Measurements from ENCODE around the gene AFF3. TPM values are rescaled to one million over a fixed set of nuclear protein-coding genes. Genes with fewer than 3 reads are reported as not detected.

The AFF3 gene
- total RNA-seq, 1 donor from 2014 or later = 12.2 TPM

DNA sequence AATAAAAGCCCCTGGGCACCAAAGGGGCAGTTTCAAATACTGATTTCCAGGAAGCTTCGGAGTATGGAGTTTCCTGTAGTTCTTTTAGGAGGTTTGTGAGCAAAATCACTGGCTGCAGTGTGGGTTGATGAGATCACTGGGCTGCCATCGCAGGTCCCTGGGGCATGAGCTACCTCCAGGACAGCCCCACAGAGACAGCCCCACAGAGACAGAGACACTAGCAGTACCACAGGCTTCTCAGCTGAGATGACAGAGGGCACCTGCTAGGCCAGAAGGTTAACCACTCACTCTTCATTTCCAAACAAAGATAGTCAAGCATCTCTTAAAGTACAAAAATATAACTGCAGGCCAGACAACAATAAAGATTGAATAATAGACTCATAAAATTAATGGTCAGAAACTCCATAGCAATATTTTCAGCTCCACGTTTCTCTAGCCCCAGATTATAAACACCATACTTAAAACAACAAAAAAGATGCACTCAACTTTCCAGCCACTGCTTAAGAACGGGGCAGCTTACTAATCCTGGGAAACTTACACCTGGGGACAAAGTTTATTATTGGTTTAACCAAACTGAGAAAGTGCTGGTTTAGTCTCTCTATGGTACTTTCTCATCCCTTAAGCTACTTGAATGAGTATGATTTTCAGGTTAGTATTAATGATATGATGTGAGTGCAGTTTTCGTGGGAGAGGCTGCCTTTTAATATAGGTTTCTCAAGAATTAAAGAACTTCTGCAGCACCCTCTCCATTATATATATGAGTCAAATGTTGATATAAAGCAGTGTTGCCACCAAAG is 11.6 kb downstream of the AFF3 start:
- TF ChIP-seq CTCF (IDR thresholded peaks at IDR 0.05; ENCODE audit: unreplicated experiment) = no peak
- no peaks in the 10 kb centered on the region for H3K36me3 Mint-ChIP-seq (ENCODE audit: low read depth, unreplicated experiment)
- H3K27ac Mint-ChIP-seq (ENCODE audit: unreplicated experiment) = no peak overlapping the region
- H3K4me1 Mint-ChIP-seq (ENCODE audit: unreplicated experiment) = no peaks in the 10 kb centered on the region
- peaks cover 3% of the 10 kb centered on the region for H3K27me3 Mint-ChIP-seq (ENCODE audit: unreplicated experiment)
- DNase-seq (ENCODE audit: low spot score) = no peak
- no peak overlapping the region for H3K4me3 Mint-ChIP-seq (ENCODE audit: unreplicated experiment)
- H3K9me3 Mint-ChIP-seq (ENCODE audit: unreplicated experiment) = no peaks in the 10 kb centered on the region

DNA sequence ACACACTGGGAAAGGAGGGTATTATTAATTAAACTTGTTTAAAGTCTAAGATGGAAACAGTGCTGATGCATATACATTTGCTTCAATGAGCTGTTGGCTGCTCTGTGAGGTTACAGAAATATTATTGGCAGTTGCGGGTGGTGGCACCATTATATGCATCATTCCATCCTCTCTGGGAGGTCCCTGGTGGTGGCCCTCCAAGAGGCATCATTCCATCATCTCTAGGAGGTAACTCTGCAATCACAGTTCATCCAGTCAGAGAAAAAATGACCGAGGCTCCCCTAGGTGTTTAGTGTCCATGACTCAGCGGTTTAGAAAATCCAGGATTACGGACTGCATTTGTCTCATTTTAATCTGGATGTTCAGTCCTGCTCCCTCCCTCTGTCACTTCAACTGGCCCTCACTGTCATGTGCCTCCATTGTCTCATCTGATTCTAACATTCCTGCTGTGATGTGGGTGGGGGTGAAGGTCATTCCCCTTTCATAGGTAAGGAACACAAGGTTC is 15.4 kb downstream of the AFF3 start:
- DNase-seq (ENCODE audit: low spot score) = no peak
- Mint-ChIP-seq H3K4me3 (ENCODE audit: unreplicated experiment) (no peak overlapping the region), H3K36me3 (ENCODE audit: low read depth, unreplicated experiment) (no peaks in the 10 kb centered on the region), H3K4me1 (ENCODE audit: unreplicated experiment) (no peaks in the 10 kb centered on the region), H3K9me3 (ENCODE audit: unreplicated experiment) (no peaks in the 10 kb centered on the region), H3K27ac (ENCODE audit: unreplicated experiment) (no peak overlapping the region), H3K27me3 (ENCODE audit: unreplicated experiment) (peaks cover 5% of the 10 kb centered on the region)
- TF ChIP-seq CTCF (IDR thresholded peaks at IDR 0.05; ENCODE audit: unreplicated experiment) = no peak

- DNase-seq (ENCODE audit: low spot score) = no peak
Measured at GRCh38 chr2:100126201-100126600, 16.2 kb downstream of the AFF3 start.

DNA sequence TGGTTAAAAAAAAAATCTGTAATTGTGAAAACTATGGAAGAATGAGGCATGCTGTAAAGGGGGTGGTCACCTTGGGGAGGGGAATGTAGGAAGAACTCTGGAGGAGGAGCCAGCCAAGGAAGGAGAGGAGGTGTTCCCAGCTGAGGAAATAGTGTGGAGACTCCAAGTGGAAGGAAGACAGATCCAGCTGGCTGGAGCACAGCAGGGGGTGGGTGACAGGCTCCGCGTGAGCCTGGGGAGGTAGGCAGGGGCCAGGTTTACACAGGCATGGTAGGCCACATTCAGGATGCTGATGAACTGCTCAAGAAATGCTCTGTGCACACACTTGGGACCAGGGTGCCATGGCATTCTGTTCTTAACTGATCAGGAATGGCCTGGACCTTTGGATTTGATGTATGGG is 16.8 kb downstream of the AFF3 start:
- H3K36me3 Mint-ChIP-seq (ENCODE audit: low read depth, unreplicated experiment) = no peaks in the 10 kb centered on the region
- H3K9me3 Mint-ChIP-seq (ENCODE audit: unreplicated experiment) = no peaks in the 10 kb centered on the region
- no peak overlapping the region for H3K27ac Mint-ChIP-seq (ENCODE audit: unreplicated experiment)
- peaks cover 5% of the 10 kb centered on the region for H3K27me3 Mint-ChIP-seq (ENCODE audit: unreplicated experiment)
- H3K4me3 Mint-ChIP-seq (ENCODE audit: unreplicated experiment) = no peak overlapping the region
- H3K4me1 Mint-ChIP-seq (ENCODE audit: unreplicated experiment) = no peaks in the 10 kb centered on the region
- no peak for DNase-seq (ENCODE audit: low spot score)
- TF ChIP-seq CTCF (IDR thresholded peaks at IDR 0.05; ENCODE audit: unreplicated experiment) = no peak

More at GRCh38 chr2:100126201-100126600, 16.2 kb downstream of the AFF3 start:
- no peak for TF ChIP-seq CTCF (IDR thresholded peaks at IDR 0.05; ENCODE audit: unreplicated experiment)
- Mint-ChIP-seq H3K27ac (ENCODE audit: unreplicated experiment) (no peak overlapping the region), H3K4me3 (ENCODE audit: unreplicated experiment) (no peak overlapping the region), H3K36me3 (ENCODE audit: low read depth, unreplicated experiment) (no peaks in the 10 kb centered on the region), H3K27me3 (ENCODE audit: unreplicated experiment) (peaks cover 5% of the 10 kb centered on the region), H3K4me1 (ENCODE audit: unreplicated experiment) (no peaks in the 10 kb centered on the region), H3K9me3 (ENCODE audit: unreplicated experiment) (no peaks in the 10 kb centered on the region)

DNA sequence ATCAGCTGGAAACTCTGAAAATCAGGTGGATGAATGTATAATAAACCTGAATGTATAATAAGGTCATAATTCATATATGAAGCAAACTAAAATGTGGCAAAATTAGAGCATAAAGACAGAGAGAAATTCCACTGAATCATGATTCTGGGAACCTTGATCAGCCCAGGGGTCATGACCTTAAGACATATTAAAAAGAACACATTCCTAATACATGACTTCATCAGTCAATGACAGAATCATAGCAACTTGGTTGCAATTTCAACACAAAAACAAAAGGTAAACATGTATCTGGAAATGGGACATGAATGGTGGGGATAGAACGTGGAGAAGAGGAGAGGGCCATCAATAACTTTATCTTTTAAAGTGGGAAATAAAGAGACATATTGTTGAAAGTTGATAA is 17.6 kb downstream of the AFF3 start:
- Mint-ChIP-seq H3K27ac (ENCODE audit: unreplicated experiment) (no peak overlapping the region), H3K27me3 (ENCODE audit: unreplicated experiment) (peaks cover 5% of the 10 kb centered on the region), H3K4me1 (ENCODE audit: unreplicated experiment) (no peaks in the 10 kb centered on the region), H3K36me3 (ENCODE audit: low read depth, unreplicated experiment) (no peaks in the 10 kb centered on the region), H3K4me3 (ENCODE audit: unreplicated experiment) (no peak overlapping the region), H3K9me3 (ENCODE audit: unreplicated experiment) (no peaks in the 10 kb centered on the region)
- no peak for DNase-seq (ENCODE audit: low spot score)
- no peak for TF ChIP-seq CTCF (IDR thresholded peaks at IDR 0.05; ENCODE audit: unreplicated experiment)
